Activated T-helper 1 cell treated with anti-CD3 and anti-CD28 coated beads, Interleukin-2, amount 50 U/mL, for 16 hours (primary cell): ENCODE measurements around the gene VAT1L.
A peak's percentile ranks its signal among the peaks of the same experiment; 100 is the strongest.
"Not testable (repeated sequence)": the region's sequence is repeated elsewhere in the genome, so short reads cannot be mapped to it uniquely, and the experiment has no call there.

Experiments used
- DNase-seq, 2 donors: peaks; one replicate each; pipeline ENCODE4 v3.0.0-alpha.2; 2020; ENCODE audit warnings: low read depth in 1 of 2, low spot score in 1 of 2

VAT1L gene

DNA sequence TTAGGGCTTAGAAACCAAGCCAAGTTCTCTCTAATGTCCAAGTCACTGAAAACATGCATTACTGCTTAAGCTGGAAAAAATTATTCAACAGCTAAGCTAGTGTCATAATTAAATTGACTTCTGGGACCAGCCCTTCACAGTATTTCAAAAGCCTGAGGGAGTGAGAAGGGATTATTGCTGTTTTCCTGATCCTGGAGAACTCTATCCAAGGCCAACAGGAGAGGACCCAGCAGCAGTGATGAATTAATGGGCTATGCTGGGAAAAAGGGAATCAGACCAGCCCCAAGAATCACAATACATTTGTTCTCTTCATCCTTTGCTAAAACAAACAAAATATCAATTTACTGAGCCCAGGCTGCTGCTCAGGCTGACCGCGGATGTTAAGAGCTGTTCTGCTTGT lies 199.4 kb downstream of the VAT1L start:
- no peak for DNase-seq

DNA sequence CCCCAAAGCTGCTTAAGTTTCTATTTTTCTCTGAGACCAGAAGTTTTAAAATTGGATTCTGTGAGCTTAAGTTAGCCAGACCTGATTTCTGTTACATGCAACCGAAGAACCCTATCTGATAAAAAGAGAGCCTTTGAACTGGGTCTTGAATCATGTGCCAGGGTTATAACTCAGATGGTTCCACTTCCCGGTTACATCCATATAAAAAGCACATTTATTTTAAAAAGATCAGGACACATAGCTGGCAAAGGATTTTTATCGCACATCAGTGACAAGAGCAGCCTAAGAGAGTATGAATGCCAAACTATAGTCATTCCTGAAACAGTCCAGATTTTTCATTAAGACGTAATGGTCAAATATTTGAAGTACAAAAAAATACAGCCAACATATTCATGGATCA lies 201.5 kb downstream of the VAT1L start:
- DNase-seq: no peak

DNA sequence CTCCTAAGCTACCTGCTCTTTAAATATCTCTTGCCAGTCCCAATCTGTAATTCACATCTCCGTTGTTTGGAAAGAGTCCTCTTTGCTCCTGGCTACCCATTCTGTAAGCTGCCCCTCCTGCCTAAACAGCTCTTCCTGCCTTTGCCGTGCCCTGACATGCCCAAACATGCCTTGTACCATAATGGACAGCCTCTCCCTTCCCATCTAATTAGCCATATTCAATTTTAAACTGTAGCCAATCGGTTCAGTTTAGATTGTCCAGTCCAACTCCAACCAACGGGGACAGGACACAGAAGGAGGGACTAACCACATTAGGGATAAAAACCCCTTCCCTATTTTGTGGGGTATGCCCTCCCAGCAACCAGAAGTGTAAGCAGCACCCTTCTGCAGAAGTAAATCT lies 203.3 kb downstream of the VAT1L start:
- no peak for DNase-seq

DNA sequence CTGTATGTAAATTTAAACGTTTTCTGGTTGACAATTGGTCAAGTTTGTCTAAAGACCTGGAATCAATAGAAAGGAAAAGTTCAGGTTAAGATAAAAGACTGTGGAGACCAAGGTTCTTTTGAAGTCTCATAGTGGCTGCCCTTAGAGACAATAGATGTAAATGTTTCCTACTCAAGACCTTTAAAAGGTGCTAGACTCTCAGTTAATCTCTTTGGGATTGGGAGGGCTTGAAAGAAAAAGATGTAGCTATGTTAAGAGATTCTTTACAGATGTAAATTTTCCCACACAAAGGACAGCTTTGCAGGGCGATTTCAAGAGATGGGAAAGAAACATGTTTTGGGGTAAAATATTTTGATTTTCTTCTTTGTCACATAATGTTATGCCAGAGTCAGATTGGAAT lies 204.0 kb downstream of the VAT1L start:
- DNase-seq: not testable (repeated sequence)

DNA sequence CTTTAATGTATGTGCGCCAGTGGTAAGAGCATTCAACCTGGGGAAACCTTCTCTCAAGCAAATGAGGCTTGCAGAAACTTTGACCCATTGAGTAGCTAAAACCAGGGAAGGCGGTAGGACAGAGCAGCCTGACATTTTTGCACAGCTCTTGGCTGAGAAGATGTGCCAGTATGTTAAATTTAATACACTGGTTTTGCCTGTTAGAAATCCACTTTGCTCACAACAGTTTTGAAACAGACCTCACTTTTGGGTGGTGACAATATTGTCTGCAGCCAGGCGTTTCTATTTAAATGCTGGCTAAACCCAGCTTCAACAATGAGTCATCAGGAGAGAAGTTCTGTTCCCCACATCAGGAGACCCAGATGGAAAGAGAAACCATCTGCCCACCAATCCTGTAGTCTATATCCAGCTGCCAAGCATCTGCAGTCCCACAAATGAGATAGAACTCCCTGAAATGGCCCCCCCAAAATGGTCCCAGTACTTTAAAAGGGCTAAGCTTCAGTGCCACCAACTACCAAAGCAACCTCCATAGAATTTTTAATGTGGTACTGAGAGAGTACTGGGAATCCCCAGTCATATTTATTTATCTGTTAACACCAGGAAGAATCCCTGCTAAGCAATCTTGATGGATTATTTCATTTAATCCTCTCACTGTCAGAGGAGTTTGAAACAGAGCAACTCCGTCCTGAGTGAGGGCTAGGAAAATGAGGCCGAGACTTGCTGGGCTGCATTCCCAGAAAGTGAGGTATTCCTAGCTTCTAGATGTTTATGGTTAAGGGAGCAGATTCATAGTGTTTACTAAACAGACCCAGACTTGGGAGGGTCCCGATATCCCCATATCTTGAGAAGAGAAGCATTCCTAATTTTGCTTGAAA lies 205.0 kb downstream of the VAT1L start:
- DNase-seq: no peak

DNA sequence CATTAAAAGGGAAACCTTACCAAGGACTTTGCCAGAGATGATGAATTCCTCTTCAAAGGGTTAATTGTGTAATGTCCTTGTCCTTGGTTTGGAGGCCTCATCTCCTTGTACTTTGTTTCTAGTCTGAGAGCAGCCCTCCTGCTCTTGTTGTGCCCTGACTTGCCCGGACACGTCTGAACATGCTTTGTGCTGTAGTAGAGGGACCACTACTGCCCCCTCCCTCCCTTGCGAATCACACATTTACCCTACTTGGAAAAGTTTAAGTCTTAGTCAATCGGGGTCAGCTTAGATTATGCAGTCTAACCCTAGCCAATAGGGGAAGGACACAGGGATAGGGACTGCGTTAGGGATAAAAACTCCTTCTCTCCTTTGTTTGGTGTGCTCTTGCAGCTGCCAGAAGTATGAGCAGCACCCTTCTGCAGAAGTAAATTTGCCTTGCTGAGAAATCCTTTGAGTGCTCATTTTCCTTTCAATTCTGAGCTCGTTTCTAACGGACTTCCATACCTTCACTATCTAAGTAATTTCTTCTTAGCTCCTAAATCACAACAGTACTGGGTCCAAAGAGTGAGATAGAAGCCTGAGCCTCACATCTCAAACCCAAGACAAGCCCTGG lies 207.6 kb downstream of the VAT1L start:
- no peak for DNase-seq

DNA sequence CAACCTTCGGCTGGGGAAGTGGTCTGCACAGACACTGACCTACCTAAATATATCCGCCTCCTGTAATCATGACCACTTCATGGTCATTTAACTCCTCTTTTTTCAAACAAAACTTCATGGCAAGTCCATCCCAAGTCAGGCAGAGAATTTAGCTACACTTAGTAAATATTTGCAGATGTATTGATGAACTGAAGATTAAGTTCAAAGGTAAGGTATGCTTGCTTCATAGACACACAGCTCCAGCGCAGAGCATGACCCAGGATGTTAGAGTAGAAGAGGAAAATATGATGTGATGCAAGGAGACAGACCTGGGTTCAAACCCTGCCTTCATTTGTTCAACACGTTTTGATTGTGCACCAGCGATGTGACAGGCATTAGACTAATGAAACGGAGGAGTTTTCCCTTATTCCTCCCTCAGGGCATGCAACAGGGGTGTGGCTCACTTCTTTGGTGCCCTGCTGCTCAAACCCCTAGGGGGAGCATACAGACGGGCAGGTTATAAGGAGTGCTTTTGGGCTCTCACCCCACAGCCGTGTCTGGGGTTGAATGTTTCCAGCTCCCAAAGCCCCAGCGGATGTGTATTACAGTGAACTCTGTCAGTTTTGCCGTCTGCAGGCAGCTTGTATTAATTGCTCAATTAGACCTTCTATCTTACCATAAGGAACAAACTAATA lies 210.1 kb downstream of the VAT1L start:
- DNase-seq: no peak

DNA sequence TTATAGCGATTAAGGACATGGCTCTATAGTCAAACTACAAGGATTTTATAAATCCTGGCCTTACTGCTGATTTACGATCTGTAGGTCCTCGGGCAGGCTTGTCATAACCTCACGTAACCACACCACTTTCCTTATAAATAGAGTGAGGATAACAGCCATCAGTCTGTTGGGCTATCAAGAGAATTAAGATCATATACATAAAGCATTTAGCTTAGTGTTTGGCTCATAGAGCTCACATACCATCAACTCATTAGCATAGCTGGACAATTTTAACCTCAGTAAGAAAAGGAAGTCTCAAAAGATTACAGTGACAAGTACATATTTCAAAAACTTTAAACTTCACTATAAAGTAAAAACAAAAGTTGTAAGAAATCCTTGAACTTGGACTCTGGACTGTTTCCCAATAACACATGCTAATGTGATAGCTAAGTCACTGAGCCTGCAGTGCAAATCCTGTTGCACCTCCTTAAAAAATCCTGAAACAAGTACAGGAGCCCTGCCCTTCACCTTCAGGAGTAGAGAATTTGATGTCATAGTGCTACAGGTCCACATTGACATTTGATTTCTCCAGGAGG lies 213.2 kb downstream of the VAT1L start:
- no peak for DNase-seq

DNA sequence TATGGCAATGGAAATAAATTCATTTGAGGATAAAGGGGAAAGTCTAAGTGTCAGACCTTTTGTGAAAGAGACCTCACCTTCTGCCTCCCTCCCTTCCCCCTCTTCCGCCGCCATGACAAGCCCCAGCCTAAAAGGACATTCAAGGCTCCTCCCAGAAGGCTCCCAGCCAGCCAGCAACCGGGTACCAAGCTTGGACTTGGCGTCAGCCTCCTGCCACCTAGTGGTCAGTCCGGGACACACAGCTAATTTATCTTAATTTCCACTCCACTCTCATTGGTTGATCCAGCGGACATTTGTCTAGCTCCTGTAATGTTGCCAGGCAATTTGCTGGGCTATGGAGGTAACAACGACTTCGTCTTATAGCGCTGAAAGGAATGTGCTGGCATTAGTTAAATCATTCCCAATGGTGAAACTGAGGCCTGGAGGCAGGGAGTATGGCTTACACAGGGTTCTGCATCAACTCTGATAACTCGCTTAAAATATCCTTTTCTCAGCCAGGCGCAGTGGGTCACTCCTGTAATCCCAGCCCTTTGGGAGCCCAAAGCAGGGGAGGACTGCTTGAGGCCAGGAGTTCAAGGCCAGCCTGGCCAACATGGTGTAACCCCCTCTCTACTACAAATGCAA lies 214.7 kb downstream of the VAT1L start:
- peak; percentile 12 to 27 for DNase-seq

DNA sequence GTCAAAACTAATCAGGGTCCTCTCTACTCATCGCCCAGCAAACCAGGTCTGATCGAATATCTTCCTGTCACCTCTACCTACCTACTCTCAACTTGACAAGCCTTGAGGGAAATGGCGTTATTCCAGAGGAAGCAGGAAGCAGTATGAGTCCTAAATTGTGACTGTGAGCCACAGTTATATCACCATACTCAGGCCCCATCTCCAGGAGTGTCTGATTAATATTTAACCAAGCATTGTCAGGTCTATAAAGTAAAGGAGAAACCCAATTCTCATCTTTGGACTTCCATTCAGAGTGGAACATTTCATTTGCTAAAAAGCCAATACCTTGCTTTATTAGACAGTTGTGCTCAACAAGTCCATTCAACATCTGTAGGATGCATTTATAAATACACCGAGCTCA lies 216.2 kb downstream of the VAT1L start:
- DNase-seq: no peak

DNA sequence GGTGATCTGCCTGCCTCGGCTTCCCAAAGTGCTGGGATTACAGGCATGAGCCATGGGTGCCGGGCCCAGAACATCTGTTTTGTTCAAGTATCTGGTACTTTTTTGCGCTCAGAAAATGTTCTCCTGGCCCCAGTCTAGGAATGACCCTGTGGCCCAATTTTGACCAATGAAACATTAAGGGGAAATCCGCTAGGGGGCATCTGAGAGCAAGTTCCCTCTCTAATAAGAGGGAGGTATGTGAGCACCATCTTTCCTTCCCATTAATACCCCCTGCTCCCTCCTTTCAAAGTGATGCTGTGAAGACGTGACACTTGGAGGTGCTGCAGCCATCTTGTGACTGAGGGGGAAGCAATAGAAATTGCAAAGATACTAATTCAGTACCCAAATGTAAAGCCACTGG lies 217.5 kb downstream of the VAT1L start:
- no peak for DNase-seq

DNA sequence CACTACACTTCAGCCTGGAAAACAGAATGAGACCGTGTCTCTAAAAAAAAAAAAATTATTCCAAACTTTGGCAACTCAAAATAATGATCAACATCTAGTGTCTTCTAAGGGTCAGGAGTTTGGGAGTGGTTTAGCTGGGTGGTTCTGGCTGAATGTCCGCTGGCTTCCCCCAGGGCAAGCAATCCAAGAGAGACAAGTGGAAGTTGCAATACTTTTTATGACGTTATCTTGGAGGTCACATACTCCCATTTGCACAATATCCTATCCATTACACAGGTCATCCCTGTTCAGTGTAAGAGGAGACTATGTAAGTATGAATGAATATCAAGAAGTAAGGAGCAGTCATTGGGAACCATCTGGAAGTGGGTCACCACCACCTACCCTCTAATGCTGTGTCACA lies 218.8 kb downstream of the VAT1L start:
- no peak for DNase-seq

DNA sequence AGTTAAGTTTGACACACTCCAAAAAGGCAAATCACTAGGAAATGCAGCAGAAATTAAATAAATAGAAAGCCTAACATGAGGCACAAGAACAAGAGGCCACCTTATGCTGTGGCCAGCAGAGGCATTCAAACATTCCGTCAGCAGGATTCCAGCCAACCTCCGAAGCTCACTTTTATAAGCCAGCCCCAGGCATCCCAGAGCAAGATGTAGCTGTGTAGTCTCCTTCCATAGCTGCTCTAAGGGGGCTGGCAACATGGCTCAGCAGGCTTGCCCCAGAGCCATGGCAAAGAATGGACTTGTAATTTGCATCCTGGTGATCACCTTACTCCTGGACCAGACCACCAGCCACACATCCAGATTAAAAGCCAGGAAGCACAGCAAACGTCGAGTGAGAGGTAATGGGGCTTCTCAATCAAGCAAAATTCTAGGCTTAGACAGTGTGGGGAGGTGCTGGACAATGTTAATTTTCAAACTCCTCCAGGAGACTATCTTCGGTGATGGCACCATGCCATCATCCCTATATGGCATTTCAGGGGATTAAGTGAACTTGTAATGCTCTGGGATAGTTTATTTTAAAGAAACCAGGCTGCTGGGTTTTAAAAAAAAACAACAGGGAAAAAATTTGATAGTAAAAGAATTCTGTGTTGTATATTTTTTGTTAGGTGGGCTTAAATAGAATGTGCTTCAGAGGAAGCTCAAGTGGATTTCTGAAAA lies 234.1 kb downstream of the VAT1L start, which contains the start of gene CLEC3A:
TSS of gene CLEC3A (plus strand) at position 202 of the 714 bp plus-strand sequence. CDS start at position 281, 79 bp downstream.
- no peak for DNase-seq

DNA sequence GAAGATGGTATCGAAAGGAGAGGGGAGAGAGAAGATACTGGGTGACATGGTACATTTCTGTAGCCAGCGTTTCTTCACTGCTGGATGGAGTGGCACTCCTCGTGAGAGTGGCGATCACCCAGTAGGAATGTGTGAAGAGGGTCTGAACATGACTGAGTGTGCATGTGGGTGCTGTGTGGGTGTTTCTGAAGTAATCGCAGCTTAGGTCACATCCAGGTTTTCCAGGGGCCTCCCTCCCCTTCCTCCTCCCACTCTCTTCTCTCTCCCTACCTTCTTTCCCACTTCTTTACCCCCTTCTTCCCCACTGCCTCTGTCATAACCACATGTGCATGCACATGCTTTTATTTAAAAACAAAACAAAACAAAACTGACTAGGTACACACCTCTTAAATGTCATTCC lies 235.8 kb downstream of the VAT1L start:
- no peak for DNase-seq

DNA sequence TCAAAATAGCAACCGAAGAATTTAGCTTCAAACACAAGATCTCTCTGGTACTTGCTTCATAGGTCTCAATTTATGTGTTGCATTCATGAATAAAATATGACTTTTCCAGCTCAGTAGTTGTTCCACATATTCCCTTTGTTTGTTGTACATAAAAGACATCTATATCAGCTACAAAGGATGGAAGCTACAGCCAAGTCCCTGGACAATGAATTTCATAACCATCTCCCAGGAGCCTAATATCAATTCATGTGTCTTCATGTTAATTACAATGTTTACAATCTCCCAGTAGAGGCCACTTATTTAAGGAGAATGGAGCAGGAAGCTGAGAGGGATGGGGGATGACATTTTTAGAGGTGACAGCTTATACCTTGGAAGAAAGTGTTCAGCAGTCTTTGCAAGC lies 237.3 kb downstream of the VAT1L start:
- no peak for DNase-seq

DNA sequence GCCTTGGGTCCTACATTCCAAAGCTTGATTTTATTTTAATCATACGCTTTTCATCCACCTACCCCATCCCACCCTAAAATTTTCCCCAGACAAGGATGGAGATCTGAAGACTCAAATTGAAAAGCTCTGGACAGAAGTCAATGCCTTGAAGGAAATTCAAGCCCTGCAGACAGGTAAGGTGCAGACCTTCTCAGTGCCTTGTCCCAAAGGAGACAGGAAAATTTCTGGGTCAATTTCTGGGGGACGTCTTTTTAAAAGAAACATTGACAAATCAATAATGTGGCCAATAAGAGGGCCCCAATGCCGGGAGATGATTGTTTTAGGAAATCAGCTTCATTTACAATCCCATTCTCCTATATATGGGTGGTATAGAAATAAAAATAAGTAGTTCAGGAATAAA lies 239.7 kb downstream of the VAT1L start:
- no peak for DNase-seq
